Stimulated activated CD8-positive, alpha-beta memory T cell treated with anti-CD3 and anti-CD28 coated beads, Interleukin-2, amount 100 ng/mL, for 1 hour (primary cell): ENCODE data around the gene TM2D1.
"Not testable (repeated sequence)": the region's sequence is repeated elsewhere in the genome, so short reads cannot be mapped to it uniquely, and the experiment has no call there.

Experiments used
- DNase-seq, 2 donors: peaks; one replicate each; pipeline ENCODE4 v3.0.0-alpha.2; 2020; ENCODE audit warnings: low read depth in 2 of 2

The TM2D1 gene

DNA sequence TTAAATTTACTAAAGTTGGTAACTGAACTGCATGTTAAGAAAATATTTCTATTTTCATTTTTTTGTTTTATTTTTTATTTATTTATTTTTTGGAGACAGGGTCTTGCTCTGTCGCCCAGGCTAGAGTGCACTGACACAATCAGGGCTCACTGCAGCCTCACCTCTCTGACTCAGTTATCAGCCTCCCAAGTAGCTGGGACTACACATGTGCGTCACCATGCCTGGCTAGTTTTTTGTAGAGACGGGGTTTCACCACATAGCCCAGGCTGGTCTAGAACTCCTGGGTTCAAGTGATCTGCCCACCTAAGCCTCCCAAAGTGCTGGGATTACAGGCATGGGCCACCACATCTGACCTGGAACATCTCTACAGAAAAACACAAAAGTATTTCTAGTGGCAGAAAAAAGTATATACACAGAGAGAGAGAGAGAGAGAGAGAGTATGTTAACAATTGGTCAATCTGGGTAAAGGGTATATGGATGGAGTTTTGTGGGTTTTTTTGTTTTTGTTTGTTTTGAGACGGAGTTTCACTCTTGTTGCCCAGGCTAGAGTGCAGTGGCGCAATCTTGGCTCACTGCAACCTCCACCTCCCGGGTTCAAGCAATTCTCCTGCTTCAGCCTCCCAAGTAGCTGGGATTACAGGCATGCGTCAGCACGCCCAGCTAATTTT lies 5.8 kb downstream of the TM2D1 start:
- not testable (repeated sequence) for DNase-seq

DNA sequence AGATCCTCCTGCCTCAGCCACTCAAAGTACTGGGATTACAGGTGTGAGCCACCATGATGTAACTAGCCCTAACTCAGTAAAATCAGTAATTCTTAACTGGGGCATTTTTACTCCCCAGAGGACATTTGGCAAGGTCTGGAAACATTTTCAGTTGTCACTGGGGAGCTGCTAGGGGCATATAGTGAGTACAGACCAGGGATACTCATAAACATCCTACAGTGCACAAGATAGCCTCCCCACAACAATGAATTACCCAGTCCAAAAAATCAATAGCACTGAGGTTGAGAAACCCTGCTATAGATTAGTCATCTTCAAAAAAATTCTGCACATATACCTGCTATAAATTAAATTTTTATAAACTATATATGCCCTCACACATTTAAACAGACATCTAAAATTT lies 13.0 kb downstream of the TM2D1 start:
- DNase-seq = no peak

DNA sequence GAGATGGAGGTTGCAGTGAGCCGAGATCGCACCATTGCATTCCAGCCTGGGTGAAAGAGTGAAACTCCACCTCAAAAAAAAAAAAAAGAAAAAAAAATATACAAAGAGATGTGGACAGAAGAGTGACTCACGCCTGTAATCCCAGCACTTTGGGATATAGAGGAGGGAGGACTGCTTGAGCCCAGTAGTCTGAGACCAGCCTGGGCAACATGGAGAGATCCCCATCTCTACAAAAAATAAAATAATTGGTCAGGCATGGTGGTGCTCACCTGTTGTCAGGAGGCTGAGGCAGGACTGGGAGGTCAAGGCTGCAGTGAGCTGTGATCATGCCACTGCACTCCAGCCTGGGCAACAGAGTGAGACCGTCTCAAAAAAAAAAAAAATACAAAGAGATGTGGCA lies 13.7 kb downstream of the TM2D1 start:
- DNase-seq = not testable (repeated sequence)

DNA sequence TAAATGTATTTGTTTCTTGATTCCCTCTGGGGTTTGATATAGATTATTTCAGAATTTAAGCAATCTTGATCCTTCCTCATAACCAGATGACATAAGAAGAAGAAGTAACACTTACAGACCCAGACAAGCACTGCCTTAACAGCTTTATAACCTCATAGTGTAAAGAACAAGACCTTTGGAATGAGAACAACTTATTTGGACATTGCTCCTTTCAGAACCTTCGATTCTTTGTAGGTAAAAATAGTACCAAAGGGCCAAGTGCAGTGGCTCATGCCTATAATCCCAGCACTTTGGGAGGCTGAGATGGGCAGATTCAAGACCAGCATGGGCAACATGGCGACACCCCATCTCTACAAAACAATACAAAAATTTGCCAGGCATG lies 15.0 kb downstream of the TM2D1 start:
- DNase-seq = no peak

DNA sequence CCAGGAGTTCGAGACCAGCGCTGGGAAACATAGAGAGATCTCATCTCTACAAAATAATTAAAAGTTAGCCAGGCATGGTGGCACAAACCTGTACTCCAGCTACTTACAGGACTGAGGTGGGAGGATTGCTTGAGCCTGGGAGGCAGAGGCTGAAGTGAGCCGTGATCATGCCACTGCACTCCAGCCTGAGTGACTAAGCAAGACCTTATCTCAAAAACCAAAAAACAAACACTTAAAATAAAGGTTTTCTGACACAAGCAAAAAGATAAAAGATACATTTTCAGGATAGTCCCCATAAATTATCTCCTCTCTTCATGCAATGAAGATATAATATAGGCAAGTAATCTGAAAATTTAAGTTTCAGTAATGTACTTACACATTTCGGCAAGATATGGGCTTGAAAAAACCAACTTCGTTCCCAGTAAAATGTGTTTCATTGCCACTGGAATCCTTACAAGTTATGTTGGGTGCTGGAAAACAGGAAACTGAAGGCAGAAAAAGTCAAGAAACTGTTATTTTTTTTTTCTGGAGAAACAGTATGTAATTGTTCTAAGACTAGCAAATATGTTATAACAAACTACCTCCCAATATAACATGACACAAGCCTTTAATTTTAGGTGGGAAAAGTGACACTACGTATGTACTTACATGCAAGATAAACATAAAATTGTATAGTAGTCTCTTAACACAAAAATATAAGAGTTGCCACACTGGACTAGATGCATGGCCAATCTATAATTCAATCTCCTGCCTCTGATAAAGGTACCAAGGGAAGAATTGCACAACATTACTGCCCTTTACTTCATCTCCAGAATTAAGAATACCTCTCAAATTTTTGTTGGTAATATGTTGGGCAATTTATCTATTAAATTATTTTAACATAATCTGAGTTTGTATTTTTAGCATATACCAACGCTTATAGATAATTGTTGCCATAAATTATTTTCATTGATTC lies 15.7 kb downstream of the TM2D1 start:
- no peak for DNase-seq

DNA sequence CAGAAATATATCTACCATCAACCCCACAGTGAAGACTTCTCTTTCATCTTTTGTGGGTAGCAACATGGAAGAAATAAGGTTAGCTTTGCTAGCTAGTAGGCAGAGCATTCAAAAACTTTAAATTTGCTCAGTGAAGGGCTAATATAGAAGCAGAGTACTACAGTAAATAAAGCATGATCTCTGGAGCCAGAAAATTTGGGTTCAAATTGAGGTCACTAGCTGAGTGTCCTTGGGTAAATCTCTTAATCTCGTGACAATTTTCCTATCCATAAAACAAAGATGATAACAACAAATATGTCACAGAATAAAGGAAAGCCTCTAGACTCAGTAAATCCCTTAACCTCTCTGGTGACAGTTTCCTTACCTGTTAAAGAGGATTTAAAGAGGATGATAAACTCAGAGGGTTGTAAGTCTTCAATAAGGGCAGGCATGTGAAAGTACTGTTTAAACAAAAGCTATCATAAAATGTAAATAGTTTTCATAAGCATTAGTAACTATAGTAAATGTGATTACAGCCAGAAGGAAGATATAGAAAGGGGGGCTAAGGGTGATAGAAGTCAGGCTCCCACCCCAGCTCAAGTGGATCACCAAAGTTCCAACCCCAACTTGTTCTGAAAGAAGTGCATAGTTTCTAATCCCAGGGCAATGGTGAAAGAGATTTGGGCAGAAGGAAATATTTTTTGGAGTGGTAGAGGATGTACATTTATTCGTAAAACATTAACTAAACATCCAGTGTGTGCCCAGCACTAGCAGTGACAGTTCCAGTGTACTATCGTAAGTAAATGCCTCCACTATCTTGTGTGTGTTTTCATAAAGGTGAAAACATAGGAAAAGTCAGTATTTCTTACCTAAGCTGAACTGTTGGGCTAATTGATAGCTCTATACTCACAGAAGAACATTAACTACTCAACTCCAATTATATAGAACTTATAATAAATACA lies 24.8 kb downstream of the TM2D1 start:
- DNase-seq = no peak

DNA sequence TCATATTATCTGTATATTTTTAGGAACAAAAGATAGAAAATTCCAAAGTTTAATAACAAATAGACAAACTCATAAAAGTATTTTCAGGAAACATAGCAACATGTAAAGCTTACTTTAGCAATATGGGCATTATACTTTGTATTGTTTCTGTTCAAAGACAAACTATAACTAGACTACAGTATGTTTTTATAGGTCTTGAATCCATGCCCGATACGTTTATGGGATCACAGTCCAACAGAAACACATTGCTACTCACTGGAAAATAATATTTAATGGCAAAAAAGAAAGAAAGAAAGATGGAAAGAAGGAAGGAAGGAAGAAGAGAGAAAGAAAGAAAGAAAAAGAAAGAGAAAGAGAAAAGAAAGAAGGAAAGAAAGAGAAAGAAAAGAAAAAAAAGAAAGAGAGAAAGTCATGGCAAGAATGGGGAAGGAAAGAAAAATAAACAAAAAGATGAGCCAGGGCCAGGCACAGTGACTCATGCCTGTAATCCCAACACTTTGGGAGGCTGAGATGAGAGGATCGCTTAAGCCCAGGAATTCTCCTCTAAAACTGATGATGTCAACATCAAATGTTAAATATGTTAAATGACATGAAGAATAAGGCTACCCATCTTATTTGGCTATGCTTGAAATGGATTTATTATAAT lies 32.7 kb downstream of the TM2D1 start:
- DNase-seq = no peak

DNA sequence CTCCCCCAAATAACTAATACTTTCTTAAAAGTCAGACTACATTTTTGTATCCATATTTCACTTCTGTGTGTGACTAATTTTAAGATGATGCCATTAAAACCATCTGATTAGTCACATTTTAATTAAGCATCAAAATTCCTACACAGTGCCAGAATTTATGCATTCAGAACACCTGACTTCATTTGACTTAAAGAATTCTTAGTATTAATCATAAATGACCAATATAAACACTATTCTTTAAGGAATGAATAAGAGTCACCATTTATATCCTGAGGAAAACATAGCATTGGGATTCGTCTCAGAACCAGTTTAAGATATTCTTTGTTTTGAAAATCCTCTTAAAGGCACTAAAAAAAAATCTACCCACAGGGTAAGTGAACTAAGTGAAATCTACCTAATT lies 37.0 kb downstream of the TM2D1 start:
- no peak for DNase-seq

DNA sequence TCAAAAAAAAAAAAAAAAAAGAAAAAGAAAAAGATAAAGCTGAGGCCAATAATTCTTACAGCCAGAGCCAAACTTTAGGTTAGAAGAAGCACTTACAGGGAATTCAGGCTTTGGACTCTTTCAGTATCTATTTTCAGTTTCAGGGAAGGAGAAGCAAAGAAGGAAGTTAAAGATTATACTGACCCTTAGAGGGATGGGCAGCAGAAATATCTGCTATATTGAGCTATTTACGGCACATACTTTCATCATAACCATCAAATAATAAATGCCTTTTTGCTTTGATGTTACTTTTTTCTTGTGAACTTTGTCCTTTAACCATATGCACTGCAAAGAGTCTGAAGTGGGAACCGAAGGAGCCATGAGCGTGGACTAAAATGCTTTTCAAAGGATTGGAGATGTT lies 42.0 kb downstream of the TM2D1 start:
- no peak for DNase-seq

DNA sequence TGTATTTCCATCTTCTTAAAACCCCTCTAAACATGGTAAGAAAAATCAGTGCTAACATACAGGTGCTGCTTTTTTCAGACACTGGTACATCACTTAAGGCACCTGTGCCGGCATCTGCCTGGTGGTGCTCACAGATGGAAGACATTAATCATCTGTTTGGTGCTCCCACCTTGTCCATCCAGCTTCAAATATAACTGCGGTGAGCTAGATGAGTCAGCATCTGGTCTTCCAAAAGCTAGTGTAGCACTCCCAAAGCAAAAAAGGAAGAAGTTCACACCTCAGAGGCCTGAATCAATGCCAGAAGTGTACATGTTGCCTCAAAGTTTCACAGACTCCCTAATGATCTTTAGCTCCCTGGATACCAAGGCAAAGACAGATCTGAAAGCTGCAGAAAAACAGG lies 44.4 kb downstream of the TM2D1 start:
- no peak for DNase-seq

DNA sequence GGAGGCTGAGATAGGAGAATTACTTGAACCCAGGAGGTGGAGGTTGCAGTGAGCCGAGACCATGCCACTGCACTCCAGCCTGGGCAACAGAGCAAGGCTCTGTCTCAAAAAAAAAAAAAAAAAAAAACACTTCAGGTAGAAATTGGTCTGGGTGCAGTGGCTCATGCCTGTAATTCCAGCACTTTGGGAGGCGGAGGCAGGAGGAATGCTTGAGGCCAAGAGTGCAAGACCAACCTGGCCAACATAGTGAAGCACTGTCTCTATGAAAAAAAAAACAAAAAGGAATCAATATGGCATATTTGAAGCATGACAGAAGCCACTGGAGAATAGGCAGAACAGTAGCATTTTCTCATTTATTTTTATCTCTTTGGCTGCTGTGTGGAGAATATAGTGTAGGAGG lies 48.1 kb downstream of the TM2D1 start:
- DNase-seq = not testable (repeated sequence)

DNA sequence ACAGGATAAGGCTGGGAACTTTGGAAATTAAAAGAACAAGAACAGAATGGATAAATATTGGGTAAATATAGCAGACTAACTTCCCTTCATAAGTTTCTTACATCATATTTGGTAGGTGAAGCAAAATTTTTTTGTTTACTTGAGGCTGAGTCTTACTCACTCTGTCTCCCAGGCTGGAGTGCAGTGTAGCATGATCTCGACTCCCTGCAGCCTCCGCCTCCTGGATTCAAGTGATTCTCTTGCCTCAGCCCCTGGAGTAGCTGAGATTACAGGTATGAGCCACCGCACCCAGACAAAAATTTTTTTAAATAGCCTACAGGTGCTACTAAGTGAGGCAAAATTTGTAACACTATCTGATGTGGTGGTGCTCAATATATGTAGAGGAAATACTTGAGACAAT lies 50.7 kb downstream of the TM2D1 start:
- no peak for DNase-seq

DNA sequence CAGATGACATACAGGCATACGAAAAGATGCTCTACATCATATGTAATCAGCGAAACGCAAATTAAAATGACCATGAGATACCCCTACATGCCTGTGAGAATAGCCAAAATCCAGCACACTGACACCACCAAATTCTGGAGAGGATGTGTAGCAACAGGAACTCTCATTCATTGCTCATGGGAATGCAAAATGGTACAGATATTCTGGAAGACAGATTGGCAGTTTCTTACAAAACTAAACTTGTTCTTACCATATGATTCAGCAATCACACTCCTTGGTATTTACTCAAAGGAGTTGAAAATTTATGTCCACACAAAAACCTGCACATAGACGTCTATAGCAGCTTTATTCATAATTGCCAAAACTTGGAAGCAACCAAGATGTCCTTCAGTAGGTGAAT lies 52.6 kb downstream of the TM2D1 start:
- DNase-seq = no peak

DNA sequence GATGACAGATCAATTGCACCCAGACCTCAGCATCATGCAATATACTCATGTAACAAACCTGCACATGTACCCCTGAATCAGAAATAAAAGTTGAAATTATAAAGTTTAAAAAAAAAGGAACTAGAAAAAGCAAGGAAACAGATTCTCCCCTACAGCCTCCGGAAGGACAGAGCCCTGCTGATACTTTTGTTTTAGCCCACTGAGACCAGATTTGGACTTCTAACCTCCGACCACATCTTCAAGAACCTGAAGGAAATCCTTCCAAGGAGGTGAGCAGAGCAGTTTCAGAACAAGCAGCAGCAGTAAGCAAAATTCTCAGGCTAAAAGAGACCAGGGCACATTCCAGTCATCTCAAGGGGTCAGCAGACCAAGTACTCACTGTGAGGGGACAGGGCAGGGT lies 54.5 kb downstream of the TM2D1 start:
- DNase-seq = no peak

DNA sequence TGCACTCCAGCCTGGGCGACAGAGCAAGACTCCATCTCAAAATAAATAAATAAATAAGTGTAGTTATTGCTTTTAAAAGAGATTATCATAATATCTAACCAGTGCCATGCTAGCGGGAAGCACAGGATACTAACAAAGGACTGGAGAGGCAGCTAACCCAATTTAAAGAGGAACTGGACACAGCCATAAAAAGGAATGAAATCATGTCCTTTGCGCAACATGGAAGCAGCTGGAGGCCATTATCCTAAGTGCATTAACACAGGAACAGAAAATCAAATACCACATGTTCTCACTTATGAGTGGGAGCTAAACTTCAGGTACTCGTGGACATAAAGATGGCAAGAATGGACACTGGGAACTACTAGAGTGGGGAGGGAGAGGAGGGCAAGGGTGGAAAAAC lies 54.9 kb downstream of the TM2D1 start:
- no peak for DNase-seq

DNA sequence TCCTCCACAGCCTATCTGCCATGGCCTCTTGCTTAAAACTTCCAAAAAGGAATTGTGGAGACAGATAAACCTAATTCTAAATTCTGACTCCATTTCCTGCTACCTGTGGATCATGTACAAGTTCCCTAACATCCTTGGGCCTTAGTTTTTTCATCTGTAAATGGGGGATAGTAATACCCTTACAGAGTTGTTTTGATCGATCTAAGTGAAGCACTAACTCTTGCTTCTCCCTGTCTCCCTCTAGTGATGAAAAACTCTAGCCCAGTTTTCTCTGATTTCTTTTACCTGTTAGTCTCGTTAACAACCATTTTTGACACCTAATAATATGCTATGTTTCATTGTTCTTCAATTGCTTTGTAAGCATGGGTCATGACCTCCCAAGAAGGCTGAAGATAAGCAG lies 65.9 kb downstream of the TM2D1 start:
- no peak for DNase-seq

DNA sequence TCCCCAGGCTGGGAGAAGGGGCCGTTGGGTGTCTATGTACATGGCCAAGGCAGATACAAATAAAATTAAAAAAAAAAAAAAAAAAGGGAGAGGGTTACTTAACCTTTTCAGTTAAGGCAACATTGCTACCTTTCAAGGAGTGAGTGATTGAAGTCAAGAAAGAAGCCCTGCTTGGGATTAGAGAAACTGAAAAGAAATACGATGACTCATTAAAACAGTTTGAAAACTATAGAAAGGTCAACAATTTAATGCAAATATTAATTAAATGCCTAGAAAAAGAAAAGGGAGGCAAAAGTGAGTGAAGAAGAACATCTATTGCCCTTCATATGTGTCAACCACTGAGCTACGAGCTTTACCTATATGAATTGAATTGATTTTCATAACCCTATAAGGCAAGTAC lies 69.5 kb downstream of the TM2D1 start:
- no peak for DNase-seq

DNA sequence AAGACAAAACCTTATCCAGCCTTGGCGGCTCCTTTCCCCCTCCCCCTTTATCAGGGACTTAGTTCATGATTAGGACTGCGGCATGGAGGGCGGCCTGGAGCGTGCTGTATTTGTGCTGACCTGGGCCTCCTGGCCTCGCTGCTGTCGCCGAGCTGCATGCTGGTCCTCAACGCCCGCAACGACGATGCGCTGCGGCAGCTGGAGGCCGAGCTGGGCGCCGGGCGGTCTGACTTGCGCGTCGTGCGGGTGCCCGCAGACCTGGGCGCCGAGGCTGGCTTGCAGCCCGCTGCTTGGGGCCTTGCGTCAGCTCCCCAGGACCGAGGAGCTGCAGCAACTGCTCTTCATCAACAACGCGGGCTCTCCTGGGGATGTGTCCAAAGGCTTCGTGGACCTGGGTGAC lies 70.9 kb downstream of the TM2D1 start:
- no peak for DNase-seq

DNA sequence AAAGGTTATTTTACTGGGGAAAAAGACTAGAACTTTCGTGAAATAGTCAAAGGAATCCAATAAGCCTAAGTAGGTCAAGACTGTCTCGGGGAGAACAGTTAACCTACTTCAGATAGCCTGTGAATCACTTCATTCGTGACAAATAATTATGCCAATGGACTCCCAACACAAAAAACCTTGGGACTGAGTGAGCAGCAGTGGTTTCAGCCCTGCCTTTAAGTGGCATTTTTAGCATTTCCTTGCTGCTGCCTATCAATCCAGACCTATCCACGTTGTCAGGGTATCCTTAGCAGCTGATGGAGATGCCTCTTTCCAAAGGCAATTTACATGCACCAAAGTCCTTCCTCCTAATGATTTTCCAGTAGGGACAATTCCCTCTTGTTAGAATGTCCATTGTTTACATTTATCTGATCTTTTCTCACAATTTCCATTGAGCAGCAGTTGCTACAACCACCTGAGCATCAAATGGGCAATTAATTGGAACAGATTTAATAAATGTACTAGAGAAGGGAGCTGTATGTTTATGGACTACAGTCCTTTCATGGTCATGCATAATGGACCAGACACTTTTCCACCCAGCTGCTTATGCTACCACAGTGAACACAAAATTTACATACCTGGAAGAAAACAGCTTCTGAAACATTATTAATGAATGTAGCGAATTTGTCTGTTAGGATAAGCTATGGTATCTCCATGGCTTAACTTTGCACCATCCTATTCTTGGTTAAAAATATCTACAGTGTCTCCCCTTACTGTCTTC lies 75.8 kb downstream of the TM2D1 start:
- no peak for DNase-seq

DNA sequence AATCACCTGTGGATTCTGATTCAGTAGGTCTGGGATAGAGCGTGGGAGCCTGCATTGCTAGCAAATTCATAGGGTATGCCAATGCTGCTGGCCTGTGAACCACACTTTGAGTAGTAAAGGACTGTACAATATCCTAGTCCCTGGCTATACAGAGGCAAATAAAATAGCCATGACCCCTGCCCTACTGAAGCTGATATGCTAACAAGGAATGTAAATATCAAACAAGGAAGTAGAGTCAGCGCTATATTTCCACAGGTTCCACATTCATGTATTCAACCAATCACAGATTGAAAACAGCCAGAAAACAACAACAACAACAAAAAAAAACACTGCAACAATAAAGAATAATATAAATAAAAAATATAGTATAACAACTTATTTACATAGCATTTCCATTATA lies 77.8 kb downstream of the TM2D1 start:
- DNase-seq = no peak

DNA sequence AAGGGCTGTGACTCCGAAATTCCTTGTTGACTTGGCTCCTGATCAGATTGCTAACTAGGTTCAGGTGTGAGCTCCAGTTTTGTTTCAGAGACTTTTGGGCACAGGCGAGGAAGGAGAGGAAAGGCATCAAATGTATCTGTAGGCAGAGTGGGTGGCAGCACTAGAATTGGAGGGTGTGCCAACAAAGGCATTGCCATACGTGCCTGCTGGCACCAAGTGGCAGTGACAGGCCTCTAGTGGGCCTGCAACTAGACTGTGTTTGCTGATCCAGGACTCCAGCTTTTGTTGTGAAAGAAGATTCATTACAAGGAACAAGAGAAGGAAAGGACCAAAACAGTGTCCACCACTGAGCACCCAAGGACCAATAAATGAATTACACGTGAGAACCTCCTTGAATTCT lies 79.5 kb downstream of the TM2D1 start:
- DNase-seq = no peak
